ENCODE measurements around the gene FMNL2.

DNA sequence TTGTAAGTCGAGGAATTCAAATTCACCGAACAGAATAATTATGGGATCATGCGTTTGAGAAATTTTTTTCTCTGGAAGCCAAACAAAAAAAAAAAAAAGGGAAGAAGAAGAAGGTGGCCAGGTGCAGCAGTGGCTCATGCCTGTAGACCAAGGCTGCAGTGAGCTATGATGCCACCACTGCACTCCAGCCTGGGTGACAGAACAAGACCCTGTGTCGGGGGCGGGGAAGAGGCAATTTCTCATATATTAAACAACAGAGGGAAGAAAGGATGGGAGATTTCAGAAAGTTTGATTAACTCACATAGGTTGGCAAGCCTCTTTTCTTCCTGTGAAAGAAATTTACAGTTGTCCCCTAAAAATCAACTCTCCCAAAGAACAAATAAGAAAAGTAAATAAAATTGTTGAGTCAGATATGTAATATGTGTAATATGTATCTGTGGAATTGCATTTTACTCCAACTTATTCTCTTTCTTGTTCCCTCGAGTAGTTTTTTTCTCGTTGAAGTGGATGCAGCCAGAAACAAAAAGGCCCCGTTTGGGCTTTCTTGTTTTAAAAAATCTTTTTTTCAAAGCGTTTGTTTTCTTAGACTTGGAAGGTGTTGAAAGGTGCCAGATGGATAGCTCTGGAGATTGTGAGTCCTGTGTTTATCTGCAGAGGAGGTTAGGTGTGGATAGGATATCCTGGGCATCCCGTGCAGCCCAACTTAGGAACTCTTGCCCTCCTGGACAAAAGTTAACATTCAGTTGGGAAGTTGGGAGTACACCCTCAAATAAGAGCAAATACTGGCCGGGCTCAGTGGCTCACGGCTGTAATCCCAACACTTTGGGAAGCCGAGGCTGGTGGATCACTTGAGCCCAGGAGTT is 25.4 kb upstream of the FMNL2 start:
- TF ChIP-seq CTCF (conservative IDR thresholded peaks at IDR 0.05): no peak
- no peak for TF ChIP-seq EZH2 (IDR thresholded peaks at IDR 0.05; ENCODE audit: low read depth)

Data from PC-9 (cell line).